HAP-1 (cell line): ENCODE results near the gene TLCD3B.
"Not testable (repeated sequence)": the region's sequence is repeated elsewhere in the genome, so short reads cannot be mapped to it uniquely, and the experiment has no call there.

Experiments used
- DNase-seq, 2 experiments: peaks; one replicate each; pipeline ENCODE4 v3.0.0-alpha.2; 2016 to 2020; ENCODE audit warnings: low spot score in 2 of 2
- H3K27me3 ChIP-seq: fragments of 250-450 bp; sonication (Bioruptor Pico); 2 replicates; pipeline ENCODE4 v1.5.1; 2020; ENCODE audit warnings: low read depth, mild to moderate bottlenecking, moderate library complexity
- H3K36me3 ChIP-seq: fragments of 250-450 bp; sonication (Bioruptor Pico); replicated peaks from 2 replicates; pipeline ENCODE4 v1.5.1; 2020; ENCODE audit warnings: mild to moderate bottlenecking
- H3K4me1 ChIP-seq: fragments of 250-450 bp; sonication (Bioruptor Pico); 2 replicates; pipeline ENCODE4 v1.5.1; 2020; ENCODE audit warnings: mild to moderate bottlenecking
- H3K4me3 ChIP-seq: fragments of 250-450 bp; sonication (Bioruptor Pico); 2 replicates; pipeline ENCODE4 v1.5.1; 2020; ENCODE audit warnings: mild to moderate bottlenecking, moderate library complexity
- H3K9me3 ChIP-seq: fragments of 250-450 bp; sonication (Bioruptor Pico); 2 replicates; pipeline ENCODE4 v1.5.1; 2020; ENCODE audit warnings: mild to moderate bottlenecking, moderate library complexity
- in situ Hi-C: fragments of 300-500 bp; cut with MboI; formaldehyde crosslinking; loops from 3 replicates; pipeline ENCODE4 v1.14.3; 2020; ENCODE audit warnings: low sequenced_read_pairs, inconsistent platforms, mixed read lengths

TLCD3B gene

DNA sequence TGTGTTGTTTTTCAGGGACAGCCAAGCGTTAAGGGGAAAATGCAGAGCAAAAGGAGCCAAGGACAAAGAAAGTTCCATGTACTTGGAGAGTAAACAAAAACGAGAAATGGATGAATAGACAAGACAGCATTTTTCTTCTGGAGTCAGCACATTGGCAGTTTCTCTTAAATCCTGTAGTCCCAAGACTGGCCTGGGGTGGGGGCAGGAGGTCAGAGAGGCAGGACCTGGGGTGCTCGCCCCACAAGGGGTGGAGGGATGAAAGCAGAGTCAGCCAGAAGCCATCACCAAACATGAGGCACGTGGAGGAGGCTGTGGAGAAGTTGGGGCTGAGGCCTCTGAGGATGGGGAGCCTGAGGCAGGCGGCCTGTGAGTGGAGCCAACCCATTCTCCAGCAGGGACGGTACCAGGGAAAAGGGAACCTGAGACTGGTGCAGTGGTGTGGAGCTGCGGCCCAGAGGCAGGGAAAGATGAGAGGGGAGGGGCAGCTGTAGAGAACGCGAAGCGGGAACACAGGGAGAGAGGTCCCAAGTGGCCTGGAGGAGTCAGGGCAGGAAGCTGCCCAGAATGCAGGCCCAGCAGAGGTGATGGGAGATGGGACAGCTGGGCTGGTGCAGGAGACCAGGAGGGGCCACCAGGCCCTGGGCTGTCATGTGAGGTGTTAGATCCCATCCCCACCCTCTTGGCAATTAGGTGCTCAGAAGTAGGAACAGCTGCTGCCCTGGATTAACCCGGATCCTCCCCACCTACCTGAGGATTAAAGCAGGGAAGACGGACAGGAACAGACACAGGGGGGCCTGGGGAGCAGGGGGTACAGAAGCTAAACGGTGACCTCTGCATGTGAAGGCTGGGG is 3.3 kb downstream of the TLCD3B start:
- H3K4me3 ChIP-seq = no peak overlapping the region
- in situ Hi-C loops = loop anchor here (10.0 to 25.0 kb wide), 2 partner anchors 333 to 916 kb away; no protein-coding TSS in a partner anchor
- DNase-seq = no peak
- H3K27me3 ChIP-seq = peaks cover 52% of the 10 kb centered on the region
- H3K36me3 ChIP-seq = no peaks in the 10 kb centered on the region
- H3K9me3 ChIP-seq = no peaks in the 10 kb centered on the region
- H3K4me1 ChIP-seq = no peaks in the 10 kb centered on the region

DNA sequence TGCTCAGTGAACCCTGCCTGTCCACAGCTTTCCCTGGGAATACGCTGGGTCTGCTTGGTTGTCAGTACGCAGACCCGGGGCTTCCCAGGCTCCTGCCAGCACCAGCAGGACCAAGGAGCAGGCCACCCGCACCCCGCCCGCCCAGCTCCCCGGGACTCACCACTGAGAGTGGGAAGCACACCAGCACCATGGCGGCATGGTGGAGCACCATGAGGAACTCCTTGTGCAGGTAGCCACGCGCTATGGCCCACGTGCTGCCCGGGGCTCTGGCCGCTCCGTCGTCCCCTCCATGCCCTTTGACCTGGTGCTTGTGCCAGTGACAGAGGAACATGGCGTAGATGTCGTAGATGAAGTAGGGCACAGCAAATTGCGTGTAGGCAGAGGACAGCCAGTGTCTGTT is 4.6 kb downstream of the TLCD3B start:
- Histone ChIP-seq H3K4me1 (no peaks in the 10 kb centered on the region), H3K4me3 (no peak overlapping the region), H3K9me3 (no peaks in the 10 kb centered on the region), H3K36me3 (no peaks in the 10 kb centered on the region), H3K27me3 (peaks cover 50% of the 10 kb centered on the region)
- in situ Hi-C loops = loop anchor here (10.0 to 25.0 kb wide), 2 partner anchors 332 to 914 kb away; no protein-coding TSS in a partner anchor
- no peak for DNase-seq

DNA sequence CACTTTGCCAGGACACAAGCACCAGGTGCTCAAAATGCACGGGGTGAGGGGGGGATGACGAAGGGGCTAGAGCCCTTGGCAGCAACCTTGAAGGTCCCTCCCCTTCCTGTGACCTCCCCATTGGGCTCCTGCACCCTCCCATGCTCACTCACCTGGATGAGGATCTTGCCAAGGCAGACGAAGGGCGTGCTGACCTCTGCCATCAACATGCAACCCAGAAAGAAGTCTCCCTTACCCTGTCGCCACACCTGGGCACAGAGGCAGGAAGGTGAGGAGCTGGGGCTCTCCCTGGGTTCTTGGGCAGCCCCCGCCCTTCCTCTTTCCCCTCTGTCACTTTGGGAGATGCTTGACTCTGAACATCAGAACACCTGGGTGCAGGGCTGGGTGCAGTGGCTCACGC is 5.5 kb downstream of the TLCD3B start:
- in situ Hi-C loops = loop anchor here (10.0 to 25.0 kb wide), 2 partner anchors 331 to 913 kb away; no protein-coding TSS in a partner anchor
- H3K27me3 ChIP-seq = peaks cover 47% of the 10 kb centered on the region
- no peaks in the 10 kb centered on the region for H3K36me3 ChIP-seq
- no peak for DNase-seq
- no peak overlapping the region for H3K4me3 ChIP-seq
- no peaks in the 10 kb centered on the region for H3K9me3 ChIP-seq
- peaks cover 3% of the 10 kb centered on the region; the same call in 1 of the 2 replicates for H3K4me1 ChIP-seq

DNA sequence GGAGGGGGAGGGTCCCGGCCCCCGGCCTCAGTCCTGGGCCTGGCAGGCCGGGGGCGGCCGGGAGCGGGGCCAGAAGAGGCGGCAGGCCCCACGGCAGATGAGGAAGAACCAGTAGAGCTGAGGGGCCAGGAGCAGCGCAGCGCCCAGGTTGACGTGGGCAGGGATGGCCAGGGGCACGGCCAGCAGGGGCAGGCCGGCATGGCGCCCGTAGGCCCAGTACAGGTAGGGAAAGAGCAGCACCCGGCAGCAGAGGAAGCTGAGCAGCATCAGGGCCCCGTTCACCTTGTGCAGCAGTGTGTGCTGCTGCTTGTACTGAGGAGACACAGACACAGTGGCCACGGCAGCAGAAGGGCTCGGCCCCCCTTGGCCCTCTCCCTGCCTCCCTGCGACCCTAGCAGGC is 5.9 kb downstream of the TLCD3B start:
- peaks cover 45% of the 10 kb centered on the region for H3K27me3 ChIP-seq
- H3K9me3 ChIP-seq = no peaks in the 10 kb centered on the region
- no peaks in the 10 kb centered on the region for H3K36me3 ChIP-seq
- no peak overlapping the region for H3K4me3 ChIP-seq
- DNase-seq = no peak
- peaks cover 5% of the 10 kb centered on the region; the same call in 1 of the 2 replicates for H3K4me1 ChIP-seq
- in situ Hi-C loops = loop anchor here (10.0 to 25.0 kb wide), 2 partner anchors 330 to 913 kb away; no protein-coding TSS in a partner anchor

DNA sequence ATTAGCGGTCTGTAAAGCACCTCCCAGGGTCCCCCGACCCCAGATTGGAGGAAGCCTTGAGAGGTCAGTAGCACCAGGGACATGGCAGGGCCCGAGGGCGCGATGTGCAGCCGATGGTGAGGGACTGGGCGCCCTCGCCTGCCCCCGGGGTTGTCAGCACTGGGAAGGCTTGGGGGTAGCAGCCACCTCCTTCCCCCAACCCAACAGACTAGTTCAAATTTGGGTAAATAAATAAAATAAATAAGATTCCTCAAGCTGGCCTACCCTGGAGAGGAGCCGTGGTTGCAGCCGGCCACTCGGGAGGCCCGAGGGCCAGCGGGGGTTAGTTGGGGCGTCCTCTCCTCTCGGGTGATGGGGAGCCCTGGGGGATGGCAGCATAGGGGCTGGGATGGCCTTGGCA is 6.6 kb downstream of the TLCD3B start:
- Histone ChIP-seq H3K4me3 (no peak overlapping the region), H3K36me3 (no peaks in the 10 kb centered on the region), H3K9me3 (no peaks in the 10 kb centered on the region), H3K4me1 (peaks cover 5% of the 10 kb centered on the region; the same call in 1 of the 2 replicates), H3K27me3 (peaks cover 40% of the 10 kb centered on the region)
- no peak for DNase-seq
- in situ Hi-C loops = loop anchor here (10.0 kb wide), 1 partner anchor 330 kb away; no protein-coding TSS in a partner anchor

DNA sequence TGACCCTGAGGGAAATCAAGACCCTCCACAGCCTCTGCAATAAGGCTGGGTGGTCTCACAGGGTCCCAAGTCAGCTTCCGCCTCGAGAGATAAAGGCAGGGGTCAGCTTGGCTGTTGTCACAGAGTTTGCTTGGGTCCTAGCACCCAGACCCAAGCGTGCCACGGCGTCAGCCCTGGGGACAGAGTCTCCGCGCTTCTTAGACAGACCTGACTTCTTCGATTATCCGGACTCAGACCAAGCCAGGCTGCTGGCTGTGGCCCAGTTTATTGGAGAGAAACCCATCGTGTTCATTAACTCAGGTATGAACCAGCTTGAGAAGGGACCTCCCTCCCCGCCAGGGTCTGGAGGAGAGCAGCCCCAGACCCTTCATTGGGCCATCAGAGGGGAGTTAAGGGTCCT is 7.5 kb downstream of the TLCD3B start:
- in situ Hi-C loops = loop anchor here (10.0 kb wide), 1 partner anchor 329 kb away; no protein-coding TSS in a partner anchor
- Histone ChIP-seq H3K36me3 (no peaks in the 10 kb centered on the region), H3K4me1 (peaks cover 5% of the 10 kb centered on the region; the same call in 1 of the 2 replicates), H3K27me3 (peaks cover 32% of the 10 kb centered on the region), H3K4me3 (no peak overlapping the region), H3K9me3 (no peaks in the 10 kb centered on the region)
- DNase-seq = no peak

DNA sequence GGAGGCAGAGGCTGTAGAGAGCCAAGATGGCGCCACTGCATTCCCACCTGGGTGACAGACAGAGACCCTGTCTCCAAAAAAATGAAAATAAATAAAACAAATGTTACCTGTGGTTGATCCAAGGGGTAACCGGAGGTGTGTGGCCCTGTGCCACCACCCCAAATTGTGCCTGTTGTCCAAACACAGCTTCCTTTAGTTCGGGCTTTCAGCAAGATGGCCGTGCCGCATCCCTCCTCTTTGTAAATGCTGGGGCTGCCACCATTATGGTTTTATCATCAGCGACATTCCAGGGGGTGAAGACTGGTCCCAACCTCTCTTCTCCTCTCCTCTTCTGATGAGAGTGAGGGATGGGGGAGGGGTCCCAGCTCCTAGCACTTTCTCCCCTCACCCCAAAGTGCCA is 8.2 kb downstream of the TLCD3B start, which contains the start of gene C16orf92:
C16orf92 (plus strand) TSS at position 312 of the 400 bp plus-strand sequence. CDS start 143 bp downstream, outside the sequence.
- in situ Hi-C loops = loop anchor here (10.0 kb wide), 1 partner anchor 328 kb away; no protein-coding TSS in a partner anchor

DNA sequence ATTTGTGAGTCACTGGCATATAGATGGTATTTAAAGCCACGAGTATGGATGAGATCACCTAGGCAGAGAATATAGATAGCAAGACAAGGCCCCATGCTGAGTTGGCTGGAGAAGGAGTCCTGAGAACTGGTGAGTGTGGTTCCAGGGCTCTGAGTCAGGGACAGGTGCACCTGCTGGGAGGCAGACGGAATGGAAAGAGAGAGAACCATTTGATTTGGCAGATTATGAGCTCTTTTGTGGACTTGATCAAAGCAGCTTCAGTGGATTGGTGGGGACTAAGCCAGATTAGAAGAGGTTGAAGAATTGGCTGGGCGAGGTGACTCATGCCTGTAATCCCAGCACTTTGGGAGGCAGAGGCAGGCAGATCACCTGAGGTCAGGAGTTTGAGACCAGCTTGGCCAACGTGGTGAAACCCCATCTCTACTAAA is 12.3 kb downstream of the TLCD3B start:
- Histone ChIP-seq H3K9me3 (no peaks in the 10 kb centered on the region), H3K4me3 (no peak overlapping the region), H3K27me3 (no peaks in the 10 kb centered on the region), H3K36me3 (no peaks in the 10 kb centered on the region), H3K4me1 (peaks cover 5% of the 10 kb centered on the region; the same call in 1 of the 2 replicates)
- DNase-seq = no peak
- in situ Hi-C loops = no loop called here

More for the DNA sequence above, 8.2 kb downstream of the TLCD3B start, which contains the start of gene C16orf92:
- peaks cover 28% of the 10 kb centered on the region for H3K27me3 ChIP-seq
- peaks cover 5% of the 10 kb centered on the region; the same call in 1 of the 2 replicates for H3K4me1 ChIP-seq
- no peak for DNase-seq
- H3K36me3 ChIP-seq = no peaks in the 10 kb centered on the region
- H3K4me3 ChIP-seq = no peak within 1 kb of the TSS
- no peaks in the 10 kb centered on the region for H3K9me3 ChIP-seq

DNA sequence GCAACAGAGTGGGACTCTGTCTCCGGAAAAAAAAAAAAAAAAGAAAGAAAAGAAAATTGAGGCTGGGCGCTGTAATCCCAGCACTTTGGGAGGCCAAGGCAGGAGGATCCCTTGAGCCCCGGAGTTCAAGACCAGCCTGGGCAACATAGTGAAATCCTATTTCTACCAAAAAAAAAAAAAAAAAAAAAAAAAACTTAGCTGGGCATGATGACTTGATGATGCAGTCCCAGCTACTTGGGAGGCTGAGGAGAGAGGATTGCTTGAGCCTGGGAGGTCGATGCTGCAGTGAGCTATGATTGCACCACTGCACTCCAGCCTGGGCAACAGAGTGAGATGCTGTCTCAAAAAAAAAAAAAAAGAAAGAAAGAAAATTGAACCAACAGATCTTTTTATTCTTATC is 13.1 kb downstream of the TLCD3B start:
- H3K36me3 ChIP-seq, H3K9me3 ChIP-seq, DNase-seq, H3K4me3 ChIP-seq, H3K27me3 ChIP-seq, H3K4me1 ChIP-seq, in situ Hi-C loops: not testable (repeated sequence)

DNA sequence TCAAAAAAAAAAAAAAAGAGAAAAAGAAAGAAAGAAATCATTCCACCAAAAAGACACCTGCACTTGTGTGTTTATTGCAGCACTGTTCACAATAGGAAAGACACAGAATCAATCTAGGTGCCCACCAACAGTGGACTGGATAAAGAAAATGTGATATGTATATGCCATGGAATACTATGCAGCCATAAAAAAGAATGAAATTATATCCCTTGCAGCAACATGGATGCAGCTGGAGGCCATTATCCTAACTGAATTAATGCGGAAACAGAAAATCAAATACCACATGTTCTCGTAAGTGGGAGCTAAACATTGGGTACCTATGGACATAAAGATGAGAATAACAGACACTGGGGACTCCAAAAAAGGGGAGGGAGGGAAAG is 13.8 kb downstream of the TLCD3B start:
- DNase-seq = no peak
- Histone ChIP-seq H3K9me3 (no peaks in the 10 kb centered on the region), H3K4me1 (peaks cover 5% of the 10 kb centered on the region; the same call in 1 of the 2 replicates), H3K4me3 (no peak overlapping the region), H3K36me3 (no peaks in the 10 kb centered on the region), H3K27me3 (no peaks in the 10 kb centered on the region)
- in situ Hi-C loops = no loop called here

DNA sequence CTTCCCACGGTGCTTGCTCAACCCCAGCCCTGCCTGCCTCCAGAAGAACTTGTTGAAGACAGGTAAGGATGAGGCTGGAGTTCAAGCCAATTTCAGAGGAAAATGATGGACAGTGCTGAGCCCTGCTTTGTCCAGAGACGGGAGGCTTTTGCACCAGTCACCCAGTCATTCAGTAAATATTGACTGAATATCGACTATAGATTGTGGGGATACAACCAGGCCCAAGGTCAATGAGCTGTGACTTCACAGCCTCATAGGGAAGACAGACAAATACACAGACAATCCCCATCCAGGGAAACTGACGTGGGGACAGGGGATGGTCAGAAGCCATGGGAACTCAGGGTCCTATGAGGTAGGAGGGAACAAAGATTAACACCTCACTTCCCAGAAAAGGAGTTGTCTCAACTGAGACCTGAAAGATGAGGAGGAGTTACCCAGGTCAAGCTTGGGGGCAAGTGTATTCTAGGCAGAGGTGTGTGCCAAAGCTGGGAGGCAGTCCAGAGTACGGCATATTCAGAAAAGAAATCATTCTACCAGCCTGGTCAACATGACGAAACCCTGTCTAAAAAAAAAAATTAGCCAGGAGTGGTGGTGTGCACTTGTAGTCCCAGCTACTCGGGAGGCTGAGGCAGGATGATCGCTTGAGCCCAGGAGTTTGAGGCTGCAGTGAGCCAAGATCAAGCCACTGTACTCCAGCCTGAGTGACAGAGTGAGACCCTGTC is 14.4 kb downstream of the TLCD3B start:
- DNase-seq = no peak
- in situ Hi-C loops = no loop called here

DNA sequence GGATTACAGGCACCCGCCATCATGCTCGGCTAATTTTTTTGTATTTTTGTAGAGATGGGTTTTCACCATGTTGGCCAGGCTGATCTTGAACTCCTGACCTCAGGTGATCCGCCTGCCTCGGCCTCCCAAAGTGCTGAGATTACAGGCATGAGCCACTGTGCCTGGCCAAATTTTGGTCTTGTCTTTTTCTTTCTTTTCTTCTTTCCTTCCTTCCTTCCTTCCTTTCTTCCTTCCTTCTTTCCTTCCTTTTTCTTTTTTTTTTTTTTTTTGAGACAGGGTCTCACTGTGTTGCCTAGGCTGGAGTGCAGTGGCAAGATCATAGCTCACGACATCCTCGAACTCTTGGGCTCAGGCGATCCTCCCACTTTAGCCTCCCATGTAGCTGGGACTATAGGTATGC is 15.6 kb downstream of the TLCD3B start:
- DNase-seq, in situ Hi-C loops, H3K4me1 ChIP-seq, H3K4me3 ChIP-seq, H3K36me3 ChIP-seq, H3K27me3 ChIP-seq, H3K9me3 ChIP-seq: not testable (repeated sequence)

More for the DNA sequence above, 14.4 kb downstream of the TLCD3B start:
- H3K36me3 ChIP-seq = no peaks in the 10 kb centered on the region
- H3K4me1 ChIP-seq = peaks cover 5% of the 10 kb centered on the region; the same call in 1 of the 2 replicates
- H3K9me3 ChIP-seq = no peaks in the 10 kb centered on the region
- H3K4me3 ChIP-seq = no peak overlapping the region
- no peaks in the 10 kb centered on the region for H3K27me3 ChIP-seq

DNA sequence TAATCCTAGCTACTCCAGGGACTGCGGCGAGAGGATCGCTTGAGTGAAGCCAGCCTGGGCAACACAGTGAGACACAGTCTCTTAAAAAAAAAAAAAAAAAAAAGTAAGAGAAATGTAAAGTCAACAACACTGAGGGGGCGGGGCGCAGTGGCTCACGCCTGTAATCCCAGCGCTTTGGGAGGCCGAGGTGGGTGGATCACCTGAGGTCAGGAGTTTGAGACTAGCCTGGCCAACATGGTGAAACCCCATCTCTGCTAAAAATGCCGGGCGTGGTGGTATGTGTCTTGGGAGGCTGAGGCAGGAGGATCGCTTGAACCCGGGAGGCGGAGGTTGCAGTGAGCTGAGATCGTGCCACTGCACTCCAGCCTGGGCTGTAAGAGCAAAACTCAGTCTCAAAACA is 18.5 kb downstream of the TLCD3B start:
- in situ Hi-C loops, H3K4me3 ChIP-seq: not testable (repeated sequence)

More for the DNA sequence above, 18.5 kb downstream of the TLCD3B start:
- H3K9me3 ChIP-seq, H3K27me3 ChIP-seq, H3K36me3 ChIP-seq, DNase-seq, H3K4me1 ChIP-seq: not testable (repeated sequence)
